Vagina (tissue), 2 donors: Measurements from ENCODE around the gene HBB.

Experiments
- CTCF ChIP-seq, 3 experiments: fragments of 450-650 bp in 2 of 3; fragments of 200-600 bp in 1 of 3; sonication (generic) in 1 of 3; IDR thresholded peaks; one replicate each; pipeline ENCODE4 v1.5.1; 2017 to 2019; ENCODE audit warnings: antibody characterized with exemption in 3 of 3, mild to moderate bottlenecking in 2 of 3, moderate library complexity in 2 of 3
- POLR2A ChIP-seq, 2 donors: fragments of 450-650 bp; IDR thresholded peaks; one replicate each; pipeline ENCODE4 v1.6.1; 2017; ENCODE audit warnings: antibody characterized with exemption in 2 of 2, mild to moderate bottlenecking in 2 of 2, moderate library complexity in 2 of 2

GRCh38 chr11:5258543-5259262, 31.8 kb upstream of the HBB start:
- no peak for TF ChIP-seq CTCF (IDR thresholded peaks at IDR 0.05)
- TF ChIP-seq POLR2A (IDR thresholded peaks at IDR 0.05): no peak
